H1 (cell line): ENCODE measurements around the gene MRPL1. TPM values are rescaled to one million over a fixed set of nuclear protein-coding genes. Genes with fewer than 3 reads are reported as not detected.

Experiments
- SP2 ChIP-seq: IDR thresholded peaks from 2 replicates; pipeline ENCODE4 v1.6.1; 2012; ENCODE audit warnings: mild to moderate bottlenecking, low read length, inconsistent platforms
- TEAD4 ChIP-seq: IDR thresholded peaks from 2 replicates; pipeline ENCODE4 v1.6.1; 2012; ENCODE audit warnings: low read depth, low read length, inconsistent platforms, mixed read lengths
- polyA plus RNA-seq, 7 experiments: library from polyadenylated mRNA; depleted of rRNA in 3 of 7; stranded (reverse) in 5 of 7; unstranded in 2 of 7; fragments of >200 nt in 5 of 7; fragments of 200-250 nt in 2 of 7; gene quantifications; 1 replicate in 5 of 7; 2 replicates in 1 of 7; 4 replicates in 1 of 7; pipeline versions ENCODE4 v1.2.1 to v1.2.3, GENCODE V29; 2011 to 2013; ENCODE audit warnings: missing spikeins in 2 of 7, mixed read lengths in 2 of 7
- total RNA-seq: library from RNA; stranded (reverse); fragmentation: NEBNext Ultra II Directional; extraction: Animal tissue kit (Norgen Biotek cat#: 25700); gene quantifications from 2 replicates; pipeline ENCODE4 v1.2.1, GENCODE V29; 2021

Gene MRPL1
- total and polyA plus RNA-seq, 2 of the 8 experiments (the other 6 are each of a cell fraction or from before 2014, with no cell fraction given), result 9.6 to 37.0 TPM

DNA sequence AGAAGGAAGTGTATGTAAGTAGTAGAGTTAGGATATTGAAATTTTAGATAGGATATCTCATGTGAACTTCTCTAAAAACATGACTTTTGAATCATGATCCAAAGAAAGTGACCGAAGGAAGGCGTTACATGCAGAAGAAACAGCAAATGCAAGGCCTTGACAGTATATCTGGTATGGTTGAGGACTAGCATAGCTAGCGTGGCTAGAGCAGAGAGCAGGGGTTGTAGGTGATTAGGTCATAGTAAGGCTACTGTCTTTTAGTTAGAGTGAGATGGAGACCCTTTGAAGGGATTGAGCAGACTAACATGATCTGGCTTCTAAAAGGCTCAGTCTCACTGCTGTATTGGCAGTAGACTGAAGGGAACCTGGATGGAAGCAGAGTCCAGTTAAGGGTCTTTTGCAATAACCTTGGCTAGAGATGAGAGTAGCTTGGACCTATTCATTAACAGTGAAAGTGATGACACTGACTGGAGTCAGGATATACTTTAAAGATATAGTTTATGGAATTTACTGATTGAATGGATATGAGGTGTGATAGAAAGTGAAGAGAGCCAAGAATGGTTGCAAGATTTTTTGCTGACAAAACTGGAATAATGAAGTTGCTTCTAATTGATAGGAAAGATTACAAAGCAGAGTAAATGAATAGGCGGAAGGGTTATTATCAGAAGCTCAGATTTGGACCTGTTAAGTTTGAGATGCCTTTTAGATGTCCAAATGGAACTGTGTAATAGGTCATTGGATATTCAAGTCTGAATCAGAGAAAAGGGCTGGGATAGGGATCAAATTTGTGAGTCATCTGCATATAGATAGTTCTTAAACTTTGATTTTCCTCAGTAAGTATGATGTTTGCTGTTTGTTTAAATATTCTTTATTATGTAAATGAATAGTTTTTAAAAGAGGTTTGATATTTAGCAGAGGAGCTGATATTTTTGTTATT, 59.8 kb downstream of the MRPL1 start (continued):
- TF ChIP-seq TEAD4, result no peak
- no peak for TF ChIP-seq SP2
